HG02973 (cell line): ENCODE results near the gene PVALB.
A peak's percentile ranks its signal among the peaks of the same experiment; 100 is the strongest.

Experiments
- ATAC-seq: cut with Tn5 transposase; IDR thresholded peaks from one replicate; pipeline ENCODE4 v1.9.1; 2021; ENCODE audit warnings: moderate library complexity; ENCODE audit not compliant: unreplicated experiment

Gene PVALB, protein sequence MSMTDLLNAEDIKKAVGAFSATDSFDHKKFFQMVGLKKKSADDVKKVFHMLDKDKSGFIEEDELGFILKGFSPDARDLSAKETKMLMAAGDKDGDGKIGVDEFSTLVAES

DNA sequence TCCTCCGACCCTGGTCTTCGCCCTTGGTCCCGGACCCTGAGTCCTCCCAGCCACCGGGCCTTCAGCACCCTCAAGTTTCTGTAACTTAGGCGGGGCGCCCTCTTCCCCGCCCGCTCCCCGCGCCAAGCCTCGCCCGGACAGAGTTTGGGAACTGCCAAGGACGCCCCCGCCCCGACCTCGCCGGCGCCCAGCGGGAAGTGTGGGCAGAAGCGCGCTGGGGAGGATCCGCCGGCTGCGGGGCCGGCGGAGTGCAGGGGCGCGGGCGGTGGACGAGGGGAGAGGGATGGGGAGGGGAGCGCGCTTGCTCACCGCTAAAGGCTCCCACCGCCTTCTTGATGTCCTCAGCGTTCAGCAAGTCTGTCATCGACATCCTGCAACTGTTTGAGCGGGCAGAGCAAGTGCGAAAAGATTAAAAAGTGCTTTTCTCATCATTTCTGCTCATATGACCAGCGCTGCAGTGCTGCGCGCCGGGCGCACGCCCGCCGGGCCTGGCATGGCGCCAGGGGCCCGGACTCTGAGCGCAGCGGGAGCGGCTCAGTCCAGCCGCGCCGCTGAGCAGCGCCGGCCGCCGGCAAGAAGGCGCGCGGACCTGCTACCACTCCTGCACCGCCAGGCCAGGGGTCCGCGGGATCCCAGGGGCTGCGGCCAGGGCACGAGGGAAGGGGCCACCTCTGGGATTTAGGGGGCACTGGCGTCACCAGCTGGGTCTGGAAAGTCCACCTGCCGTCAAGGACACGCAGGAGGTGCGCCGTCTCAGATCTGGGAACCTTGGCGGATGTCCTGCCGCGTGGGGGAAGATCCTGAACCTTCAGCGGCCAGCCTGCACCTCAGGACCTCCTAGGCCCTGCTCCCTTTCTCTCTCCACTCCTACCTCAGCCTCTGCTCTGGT is at the start of gene PVALB:
TSS of gene PVALB (minus strand) at position 400 of the 889 bp plus-strand sequence. CDS start at position 370, 30 bp downstream.
- ATAC-seq: no peak

DNA sequence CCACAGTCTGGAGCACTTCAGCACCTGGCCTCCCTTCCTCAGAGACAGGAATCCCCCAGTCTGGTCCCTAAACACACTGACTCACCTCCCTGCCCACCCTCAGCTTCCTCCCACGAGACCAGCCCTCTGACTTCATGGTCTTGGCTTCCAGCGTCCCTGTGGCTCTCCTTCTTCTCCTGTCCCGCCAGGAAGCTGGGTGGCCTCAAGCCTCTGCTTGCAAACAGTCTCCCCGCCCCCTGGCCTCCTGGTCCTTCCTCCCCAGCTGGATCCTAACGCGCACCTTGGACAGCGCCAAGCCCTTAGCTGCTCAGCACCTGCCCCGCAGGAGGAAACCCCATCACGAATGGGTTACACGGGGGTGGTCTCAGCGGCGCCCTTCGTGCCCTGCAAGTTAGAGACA is 48.5 kb upstream of the PVALB start:
- ATAC-seq: no peak

DNA sequence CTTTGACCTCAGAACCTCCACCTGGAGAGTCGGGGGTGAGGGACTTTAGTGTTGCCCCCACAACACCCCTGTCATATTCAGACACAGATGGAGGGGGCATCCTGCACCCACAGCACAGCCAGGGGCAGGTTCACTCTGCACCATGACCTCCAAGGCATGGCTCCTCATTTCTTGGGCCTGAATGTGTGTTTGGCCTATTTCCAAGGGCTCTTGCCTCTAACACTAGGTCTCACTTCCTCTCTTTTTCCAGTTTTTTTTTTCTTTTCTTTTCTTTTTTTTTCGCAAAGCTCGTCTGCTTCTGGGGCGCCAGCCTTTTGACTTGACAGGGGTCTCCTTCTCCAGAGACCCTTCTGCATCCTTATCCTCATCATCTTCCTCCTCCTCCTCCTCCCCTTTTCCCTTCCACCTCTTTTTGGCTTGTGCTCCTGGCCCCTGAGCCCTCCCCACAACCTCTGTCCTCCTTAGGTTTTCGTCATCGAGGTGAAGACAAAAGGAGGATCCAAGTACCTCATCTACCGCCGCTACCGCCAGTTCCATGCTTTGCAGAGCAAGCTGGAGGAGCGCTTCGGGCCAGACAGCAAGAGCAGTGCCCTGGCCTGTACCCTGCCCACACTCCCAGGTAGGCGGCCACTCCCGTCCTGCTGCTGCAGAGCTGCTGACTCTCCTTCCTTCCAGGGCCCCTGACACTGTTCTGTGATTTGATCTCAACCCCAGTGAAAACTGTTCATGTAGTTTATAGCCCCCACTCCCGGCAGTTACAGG is 47.8 kb upstream of the PVALB start:
- no peak for ATAC-seq

DNA sequence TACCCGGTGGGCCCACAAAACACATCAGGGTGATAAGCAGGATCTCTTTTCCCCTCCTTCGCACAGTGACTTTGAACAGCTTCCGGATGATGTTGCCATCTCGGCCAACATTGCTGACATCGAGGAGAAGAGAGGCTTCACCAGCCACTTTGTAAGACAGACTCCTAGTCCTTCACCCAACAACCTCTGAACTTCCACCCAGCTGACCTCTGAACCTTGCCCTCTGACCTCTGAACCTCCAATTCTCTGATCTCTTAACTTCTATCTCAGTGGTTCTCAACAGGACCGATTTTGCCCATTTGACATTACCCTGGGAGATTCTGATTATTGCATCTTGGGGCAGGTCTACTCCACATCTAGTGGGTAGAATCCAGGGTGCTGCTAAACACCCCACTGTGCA is 47.1 kb upstream of the PVALB start:
- no peak for ATAC-seq

DNA sequence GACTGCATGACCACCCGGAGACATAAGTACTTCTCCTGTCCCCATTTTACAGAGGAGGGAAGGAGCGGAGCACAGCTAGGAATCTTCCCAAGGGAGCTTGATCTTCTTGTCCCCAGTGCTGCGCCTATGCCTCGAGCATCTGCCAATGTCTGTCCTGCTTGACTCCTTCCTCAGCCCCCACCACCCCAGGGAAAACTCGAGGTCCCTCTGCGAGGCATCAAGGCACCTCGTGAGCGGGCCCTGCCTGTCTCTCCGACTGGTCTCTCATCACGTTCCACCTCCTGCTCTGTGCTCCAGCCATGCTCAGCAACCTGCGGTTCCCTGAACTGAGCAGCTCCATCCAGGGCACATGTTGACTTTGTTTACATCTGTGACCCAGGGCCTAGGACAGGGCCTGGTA is 46.4 kb upstream of the PVALB start:
- ATAC-seq: no peak

DNA sequence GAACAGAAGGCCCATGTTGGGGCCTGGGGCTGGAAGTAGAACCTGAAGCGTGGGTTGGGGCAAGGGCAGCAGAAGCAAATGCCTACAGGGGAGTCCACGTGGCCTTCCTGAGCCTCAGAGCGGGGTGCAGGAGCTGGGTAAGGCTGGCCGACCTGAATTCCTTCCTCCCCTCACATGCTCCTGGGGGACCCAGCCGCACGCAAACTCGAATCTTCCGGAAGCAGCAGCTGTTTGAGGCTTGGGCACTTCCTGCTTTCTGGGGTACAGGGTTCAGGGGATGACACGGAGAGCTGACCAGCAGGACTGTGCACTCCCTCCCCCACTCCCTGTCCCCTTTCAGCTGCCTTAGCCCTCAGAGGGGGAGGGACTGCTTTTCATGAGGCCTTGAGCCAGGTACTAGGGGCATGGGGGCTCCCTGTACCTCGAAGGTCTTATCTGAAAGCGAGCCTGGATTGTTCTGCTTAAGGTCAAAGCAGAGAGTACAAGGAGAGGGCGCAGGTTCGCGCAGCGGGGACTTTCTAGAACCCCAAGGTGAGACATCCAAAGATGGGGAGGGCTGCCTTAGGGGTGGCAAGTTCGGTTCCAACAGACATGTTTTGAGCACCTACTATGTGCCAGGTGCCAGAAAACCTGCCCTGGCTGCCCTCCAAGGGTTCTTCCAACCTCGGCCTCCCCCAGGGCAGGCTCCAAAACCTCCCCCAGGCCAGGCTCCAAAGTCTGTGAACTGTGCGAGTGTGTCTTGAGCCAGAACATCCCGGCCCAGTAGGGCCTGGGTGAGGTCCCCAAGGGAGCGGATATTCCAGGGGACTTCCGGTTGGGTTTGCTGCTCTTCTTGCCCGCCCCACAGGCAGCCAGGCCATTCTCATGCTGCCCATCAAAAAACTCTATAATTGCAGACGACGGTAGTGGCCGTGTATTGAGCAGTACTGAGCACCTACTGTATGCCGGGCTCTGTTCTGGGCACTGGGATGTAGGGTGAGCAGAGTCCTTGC is 45.7 kb upstream of the PVALB start:
- no peak for ATAC-seq

DNA sequence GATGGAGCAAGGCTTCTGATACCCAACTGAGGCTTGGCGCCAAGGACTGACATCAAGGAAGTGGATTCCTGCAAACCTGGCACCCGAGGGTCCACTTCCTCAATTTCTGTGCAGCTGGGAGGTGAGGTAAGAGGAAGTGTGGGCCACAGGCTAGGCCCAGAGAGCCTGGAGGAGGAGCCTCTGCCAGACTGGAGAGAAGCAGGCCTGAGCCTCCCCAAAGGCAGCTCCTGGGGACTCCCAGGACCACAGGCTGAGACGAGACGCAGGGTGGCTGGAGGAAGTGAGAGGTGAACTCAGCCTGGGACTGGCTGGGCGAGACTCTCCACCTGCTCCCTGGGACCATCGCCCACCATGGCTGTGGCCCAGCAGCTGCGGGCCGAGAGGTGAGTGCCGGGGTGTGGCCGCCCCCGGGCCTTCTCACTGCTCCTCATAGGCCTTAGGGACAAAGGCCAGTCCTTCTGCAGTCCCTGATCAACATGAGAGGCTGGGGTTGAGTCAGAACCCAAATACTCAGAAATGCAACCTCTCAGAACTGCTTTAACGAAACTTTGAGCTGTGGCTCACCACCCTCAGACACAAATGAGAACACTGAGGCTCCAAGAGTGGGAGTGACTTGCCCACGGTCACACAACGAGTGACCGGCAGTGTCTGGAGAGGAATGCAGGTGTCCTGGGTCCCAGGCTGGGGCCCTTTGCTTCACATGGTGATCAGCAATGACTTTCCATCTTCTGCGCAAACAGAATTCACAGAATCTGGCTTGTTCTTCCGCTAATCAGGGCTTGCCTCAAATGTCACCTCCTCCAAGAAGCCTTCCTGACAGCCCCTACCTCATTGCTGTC is 44.2 kb upstream of the PVALB start, which contains the start of gene NCF4:
TSS of gene NCF4 (plus strand) at position 186 of the 839 bp plus-strand sequence. CDS start at position 352, 166 bp downstream.
- ATAC-seq: peak; percentile 71

DNA sequence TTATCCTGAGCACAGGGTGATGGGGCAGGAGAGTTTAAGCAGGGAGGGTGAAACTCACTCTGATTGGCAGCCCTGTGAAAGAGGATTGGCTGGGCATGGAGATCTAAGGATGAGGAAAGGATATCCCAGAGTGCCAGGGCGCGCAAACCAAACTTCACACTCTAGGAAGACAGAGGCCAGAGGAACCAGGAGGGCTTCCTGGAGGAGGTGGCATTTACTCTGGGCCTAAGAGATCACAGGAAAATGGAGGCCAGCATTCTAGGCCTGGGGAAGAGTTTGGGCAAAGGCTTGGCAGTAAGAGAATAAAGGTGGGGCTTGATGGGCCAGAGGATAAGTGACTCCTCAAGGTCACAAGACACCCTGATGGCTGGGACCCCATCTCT is 43.6 kb upstream of the PVALB start:
- no peak for ATAC-seq

DNA sequence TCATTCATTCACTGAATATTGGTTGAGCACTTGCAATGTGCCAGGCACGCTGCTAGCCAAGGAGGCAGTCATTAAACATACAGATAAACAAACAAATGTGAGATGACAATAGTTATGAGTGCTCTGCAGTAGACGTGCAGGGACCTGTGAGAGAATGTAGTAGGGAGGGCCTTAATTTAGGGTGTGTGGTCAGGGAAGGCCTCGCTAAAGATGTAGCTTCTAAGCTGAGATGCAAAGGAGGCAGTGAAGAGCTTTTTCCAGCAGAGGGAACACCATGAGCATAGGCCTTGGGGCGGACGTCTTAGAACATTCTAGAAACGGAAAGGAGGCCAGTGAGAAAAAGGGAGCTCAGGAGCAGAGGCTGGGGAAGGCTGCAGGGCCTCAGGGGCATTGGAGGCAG is 43.2 kb upstream of the PVALB start:
- ATAC-seq: no peak

DNA sequence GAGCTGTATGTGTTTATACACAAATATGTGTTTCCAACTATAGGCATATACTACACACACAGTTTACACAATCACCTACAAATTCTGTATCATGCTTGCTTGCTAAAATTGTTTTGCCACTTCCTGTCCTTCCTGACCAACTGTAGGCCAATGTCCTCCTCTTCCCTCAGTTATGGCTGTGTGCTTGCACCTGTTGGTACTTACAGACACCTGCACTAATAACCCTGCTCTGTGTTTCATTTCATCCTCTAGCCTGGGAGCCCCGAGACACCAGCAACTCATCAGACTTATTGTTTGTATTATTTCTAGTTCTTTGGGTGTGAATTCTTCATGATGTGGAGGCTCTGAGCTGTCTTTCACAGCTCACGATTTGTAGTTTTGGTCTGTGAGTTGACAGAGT is 42.1 kb upstream of the PVALB start:
- no peak for ATAC-seq

DNA sequence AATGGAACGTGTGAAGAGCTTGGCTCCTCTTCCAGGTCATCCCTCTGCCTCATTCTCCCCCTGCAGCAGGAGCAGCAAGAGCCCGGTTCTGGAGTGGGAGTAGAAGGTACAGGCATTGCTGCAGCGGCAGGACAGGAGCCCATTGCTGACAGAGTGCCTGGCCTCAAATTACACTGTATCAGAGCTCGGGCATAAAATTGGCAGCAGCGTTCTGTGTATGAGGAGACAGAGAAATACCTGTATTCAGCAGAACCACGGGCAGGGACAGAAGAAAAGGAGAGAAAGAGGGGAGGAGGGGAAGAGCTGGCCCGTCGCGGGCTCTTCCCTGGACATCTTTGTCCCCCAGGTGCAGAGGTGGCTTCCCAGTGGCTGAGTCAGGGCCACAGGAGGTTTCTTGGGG is 41.3 kb upstream of the PVALB start:
- no peak for ATAC-seq

DNA sequence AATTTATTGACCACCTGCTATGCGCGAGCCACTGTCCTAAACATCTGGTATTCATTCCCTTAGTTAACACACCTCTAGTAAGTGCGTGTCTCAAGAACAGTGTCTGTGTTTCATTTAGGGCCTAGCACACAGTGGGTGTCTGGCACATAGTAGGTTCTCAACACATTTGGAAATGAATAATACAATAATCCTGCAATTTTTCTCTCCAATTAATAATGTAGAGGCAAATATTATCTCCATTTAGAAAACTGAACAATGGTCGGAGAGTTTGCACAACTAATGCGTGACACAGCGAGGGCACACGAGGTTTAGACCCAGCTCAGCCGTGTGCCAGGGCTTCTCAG is 39.9 kb upstream of the PVALB start:
- ATAC-seq: no peak

DNA sequence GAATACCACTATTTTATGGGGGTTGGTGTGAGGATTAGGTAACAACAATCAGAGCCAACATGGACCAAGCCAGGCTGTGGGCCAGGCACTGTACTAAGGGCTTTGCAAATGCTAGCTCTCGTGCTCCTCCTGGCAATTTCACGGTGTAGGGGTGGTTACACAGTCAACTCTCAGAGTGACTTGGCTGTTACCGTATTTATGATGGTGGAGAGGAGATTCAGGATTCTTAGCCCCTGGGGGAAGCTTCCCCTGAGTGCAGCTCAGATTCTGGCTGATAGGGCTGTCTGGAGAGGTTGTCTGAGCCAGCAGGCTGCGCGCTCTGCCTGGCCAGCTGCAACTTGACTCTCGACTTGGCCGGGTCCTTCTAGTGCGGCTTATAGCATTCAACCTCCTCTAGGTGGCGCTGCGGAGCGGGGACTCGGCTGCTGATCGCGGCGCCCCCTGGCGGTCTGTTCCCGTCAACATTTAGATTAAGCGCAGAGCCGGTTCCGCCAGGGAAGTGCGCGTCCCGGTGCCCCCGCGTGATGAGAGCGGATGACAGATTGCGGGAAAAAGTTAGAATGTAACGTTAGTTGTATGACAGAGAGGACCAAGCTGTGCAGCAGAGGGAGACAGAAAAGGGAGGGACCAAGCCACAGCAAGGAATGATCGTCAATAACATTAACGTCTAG is 39.4 kb upstream of the PVALB start:
- no peak for ATAC-seq

DNA sequence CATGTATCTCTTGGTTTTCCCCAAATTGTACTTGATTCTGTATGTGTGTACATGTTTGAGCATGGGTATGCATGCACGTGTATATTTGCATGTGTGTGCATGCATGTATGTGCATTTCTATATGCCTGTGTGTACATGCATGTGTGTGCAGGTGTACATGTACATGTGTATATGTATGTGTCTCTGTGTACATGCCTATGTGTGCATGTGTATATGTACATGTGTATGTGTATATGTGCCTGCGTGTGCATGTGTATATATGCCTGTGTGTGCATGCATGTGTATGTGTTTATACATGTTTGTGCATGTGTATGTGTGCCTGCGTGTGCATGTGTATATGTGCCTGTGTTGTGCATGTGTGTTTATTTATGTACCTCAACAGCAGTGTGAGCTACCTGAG is 38.6 kb upstream of the PVALB start:
- no peak for ATAC-seq

DNA sequence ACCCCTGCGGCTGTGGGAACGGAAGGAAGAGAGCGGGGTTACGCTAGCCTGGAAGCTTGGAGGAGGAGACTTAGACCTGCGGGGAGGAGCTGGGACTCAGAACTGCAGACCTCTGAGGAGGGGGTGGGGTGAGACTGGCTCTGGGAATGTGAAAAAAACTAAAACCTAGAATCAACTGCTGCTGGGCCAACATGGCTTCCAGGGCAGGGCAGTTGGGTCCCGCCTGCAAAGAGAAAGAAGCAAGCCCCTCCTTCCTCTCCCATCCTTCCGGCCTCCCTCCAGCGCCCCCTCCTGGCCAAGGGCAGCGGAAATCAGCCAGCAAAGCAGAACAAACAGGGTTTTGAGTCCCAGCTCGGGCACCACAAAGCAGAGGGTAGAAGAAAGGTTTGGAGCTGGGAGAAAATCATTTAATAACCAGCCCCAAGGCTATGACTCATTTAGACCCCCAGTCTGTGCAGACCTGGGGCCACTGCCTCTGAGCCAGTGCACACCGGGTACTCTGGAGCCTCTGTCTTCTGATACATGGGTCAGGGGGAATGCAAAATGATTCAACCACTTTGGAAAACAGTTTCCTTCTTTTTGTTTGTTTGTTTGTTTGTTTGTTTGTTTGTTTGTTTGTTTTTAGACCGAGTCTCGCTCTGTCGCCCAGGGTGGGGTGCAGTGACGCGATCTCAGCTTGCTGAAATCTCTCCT is 36.7 kb upstream of the PVALB start:
- no peak for ATAC-seq

DNA sequence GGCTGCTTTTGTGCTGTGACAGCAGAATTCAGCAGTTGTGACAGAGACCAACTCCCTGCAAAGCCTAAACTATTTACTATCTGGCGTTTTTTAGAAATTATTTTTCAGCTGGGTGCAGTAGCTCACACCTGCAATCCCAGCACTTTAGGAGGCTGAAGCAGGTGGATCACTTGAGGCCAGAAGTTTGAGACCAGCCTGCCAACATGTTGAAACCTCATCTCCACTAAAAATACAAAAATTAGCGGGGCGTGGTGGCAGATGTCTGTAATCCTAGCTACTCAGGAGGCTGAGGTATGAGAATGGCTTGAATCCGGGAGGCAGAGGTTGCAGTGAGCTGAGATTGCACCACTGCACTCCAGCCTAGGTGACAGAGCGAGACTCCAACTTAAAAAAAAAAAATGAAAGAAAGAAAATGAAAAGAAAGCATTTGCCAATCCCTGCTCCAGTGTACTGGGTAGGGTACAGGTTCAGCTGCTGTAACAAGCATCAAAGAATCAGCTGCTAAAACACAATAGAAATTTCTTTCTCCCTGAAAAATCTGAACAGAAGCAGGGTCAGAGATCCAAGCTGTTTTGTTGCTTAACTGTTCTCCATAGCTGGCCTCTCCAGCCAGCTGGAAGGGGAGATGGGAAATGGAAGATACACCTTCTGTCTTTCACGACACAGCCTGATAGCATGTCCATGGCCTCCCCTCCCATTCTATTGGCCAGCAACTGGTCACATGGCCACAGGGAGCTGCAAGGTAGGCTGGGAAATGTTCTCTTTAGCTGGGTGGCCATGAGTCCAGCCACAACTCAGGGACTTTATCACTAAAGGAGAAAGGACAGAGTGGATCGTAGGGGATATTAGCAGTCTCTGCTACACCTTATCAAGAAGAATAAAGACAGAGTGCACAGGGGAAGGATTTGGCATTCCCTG is 35.5 kb upstream of the PVALB start:
- ATAC-seq: no peak

DNA sequence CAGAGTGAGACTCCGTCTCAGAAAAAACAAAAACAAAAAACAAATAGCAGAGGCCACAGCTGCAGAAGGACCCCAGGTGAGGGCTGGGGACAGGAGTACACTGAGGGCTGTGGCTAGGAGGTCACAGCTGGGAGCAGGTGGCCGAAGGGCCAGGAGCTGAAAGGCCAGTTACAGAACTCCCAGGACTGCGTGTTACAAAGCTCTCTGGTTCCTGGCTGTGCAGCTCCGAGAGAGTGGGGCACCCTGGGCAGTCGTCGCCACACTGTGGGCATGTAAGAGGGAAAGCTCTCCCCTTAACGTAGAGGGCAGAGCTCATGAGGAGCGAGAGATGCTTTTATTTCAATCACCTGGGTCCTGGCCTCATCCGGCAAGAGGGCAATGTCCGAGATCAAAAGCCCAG is 33.8 kb upstream of the PVALB start:
- ATAC-seq: no peak

DNA sequence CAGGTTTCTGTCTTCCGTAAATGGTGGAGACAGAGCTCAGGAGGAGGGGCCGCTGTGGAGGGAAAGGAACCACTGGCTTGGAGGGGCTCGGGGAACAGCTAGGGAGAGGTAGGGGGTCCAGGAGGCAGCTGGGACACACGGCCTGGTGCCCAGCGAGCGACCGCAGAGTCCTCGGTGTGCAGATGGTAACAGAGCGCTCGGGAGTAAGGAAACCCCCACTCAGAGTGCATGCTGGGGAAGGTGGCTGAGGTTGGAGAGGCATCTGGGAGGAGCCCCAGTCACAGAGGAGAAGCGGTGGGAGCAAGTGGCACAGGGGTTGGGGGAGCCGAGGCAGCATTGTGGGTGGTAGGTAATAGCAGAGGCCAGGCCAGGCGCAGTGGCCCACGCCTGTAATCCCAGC is 33.2 kb upstream of the PVALB start:
- no peak for ATAC-seq
